T-helper 1 cell treated with Interleukin-12 subunit alpha and Interleukin-12 subunit beta and Interleukin-4 antibody, amounts not matched to agents 30 μg/mL and 1 μg/mL, for 36 hours (primary cell): Measurements from ENCODE around the gene MALRD1.

ENCODE experiments used
- H3K27ac Mint-ChIP-seq: one replicate; pipeline ENCODE4 v1.8.0; 2021; ENCODE audit warnings: mild to moderate bottlenecking, mixed read lengths
- H3K27me3 Mint-ChIP-seq: one replicate; pipeline ENCODE4 v1.8.0; 2021; ENCODE audit warnings: low read depth, mixed read lengths
- H3K36me3 Mint-ChIP-seq: one replicate; pipeline ENCODE4 v1.8.0; 2021; ENCODE audit warnings: low read depth, mixed read lengths
- H3K4me1 Mint-ChIP-seq: one replicate; pipeline ENCODE4 v1.8.0; 2021; ENCODE audit warnings: low read depth, mixed read lengths
- H3K4me3 Mint-ChIP-seq: one replicate; pipeline ENCODE4 v1.8.0; 2021; ENCODE audit warnings: mild to moderate bottlenecking, moderate library complexity, mixed read lengths
- H3K9me3 Mint-ChIP-seq: one replicate; pipeline ENCODE4 v1.8.0; 2021; ENCODE audit warnings: mixed read lengths

Gene MALRD1

DNA sequence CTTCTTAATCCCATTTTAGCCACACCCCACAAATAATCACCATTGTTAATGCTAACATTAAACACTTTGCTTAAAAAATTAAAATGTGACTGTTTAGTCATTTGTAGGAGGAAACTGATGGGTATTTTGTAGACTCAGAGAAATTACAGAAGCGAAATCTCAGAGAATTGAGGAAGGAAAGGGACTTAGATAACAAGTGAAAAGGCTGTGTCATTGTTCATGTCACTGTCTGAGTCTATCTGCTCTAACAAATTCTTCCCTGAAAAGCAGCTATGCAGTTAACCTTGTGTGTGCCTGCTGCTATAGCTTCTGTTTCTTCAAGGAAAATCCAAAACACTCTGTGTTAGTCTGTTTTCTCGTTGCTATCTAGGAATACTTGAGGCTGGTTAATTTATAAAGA, 726.7 kb downstream of the MALRD1 start:
- no peaks in the 10 kb centered on the region for H3K4me1 Mint-ChIP-seq
- H3K27ac Mint-ChIP-seq = no peak overlapping the region
- no peaks in the 10 kb centered on the region for H3K27me3 Mint-ChIP-seq
- H3K4me3 Mint-ChIP-seq = no peak overlapping the region
- H3K36me3 Mint-ChIP-seq = no peaks in the 10 kb centered on the region
- no peaks in the 10 kb centered on the region for H3K9me3 Mint-ChIP-seq

DNA sequence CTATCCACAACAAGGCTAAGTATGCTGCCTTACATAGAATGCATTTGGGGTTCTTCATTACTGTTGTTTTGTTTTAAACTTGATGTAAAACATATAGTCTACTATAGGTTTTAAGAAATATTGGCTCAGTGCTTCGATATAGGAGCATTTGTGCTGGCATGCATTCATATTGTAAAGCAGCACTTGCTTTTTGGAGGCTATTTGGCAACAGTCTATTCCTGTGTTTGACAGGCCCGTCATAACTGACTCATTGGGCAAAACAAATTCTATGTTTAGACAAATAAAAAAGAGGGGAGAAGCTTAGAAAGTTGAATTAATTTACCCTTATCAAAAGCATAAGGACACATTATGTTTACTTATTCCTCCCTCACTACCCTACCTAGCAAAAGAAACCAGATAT, 729.2 kb downstream of the MALRD1 start:
- Mint-ChIP-seq H3K27ac (no peak overlapping the region), H3K36me3 (no peaks in the 10 kb centered on the region), H3K27me3 (no peaks in the 10 kb centered on the region), H3K9me3 (no peaks in the 10 kb centered on the region), H3K4me1 (no peaks in the 10 kb centered on the region), H3K4me3 (no peak overlapping the region)

DNA sequence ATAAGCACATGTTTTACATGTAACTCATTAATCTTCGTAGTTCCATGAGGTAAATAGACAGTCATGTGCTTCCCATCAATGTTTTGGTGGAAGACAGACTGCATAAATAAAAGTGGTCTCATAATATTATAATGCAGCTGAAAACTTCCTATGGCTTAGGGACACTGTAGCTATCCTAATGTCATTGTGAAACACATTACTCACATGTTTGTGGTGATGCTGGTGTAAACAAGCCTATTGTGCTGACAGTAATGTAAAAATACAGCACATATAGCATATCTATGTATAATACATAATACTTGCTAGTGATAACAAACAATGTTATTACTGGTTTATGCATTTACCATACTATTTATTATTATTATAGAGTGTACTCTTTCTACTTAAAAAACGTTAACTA, 730.4 kb downstream of the MALRD1 start:
- no peak overlapping the region for H3K4me3 Mint-ChIP-seq
- no peak overlapping the region for H3K27ac Mint-ChIP-seq
- H3K4me1 Mint-ChIP-seq = no peaks in the 10 kb centered on the region
- no peaks in the 10 kb centered on the region for H3K36me3 Mint-ChIP-seq
- no peaks in the 10 kb centered on the region for H3K27me3 Mint-ChIP-seq
- H3K9me3 Mint-ChIP-seq = no peaks in the 10 kb centered on the region

DNA sequence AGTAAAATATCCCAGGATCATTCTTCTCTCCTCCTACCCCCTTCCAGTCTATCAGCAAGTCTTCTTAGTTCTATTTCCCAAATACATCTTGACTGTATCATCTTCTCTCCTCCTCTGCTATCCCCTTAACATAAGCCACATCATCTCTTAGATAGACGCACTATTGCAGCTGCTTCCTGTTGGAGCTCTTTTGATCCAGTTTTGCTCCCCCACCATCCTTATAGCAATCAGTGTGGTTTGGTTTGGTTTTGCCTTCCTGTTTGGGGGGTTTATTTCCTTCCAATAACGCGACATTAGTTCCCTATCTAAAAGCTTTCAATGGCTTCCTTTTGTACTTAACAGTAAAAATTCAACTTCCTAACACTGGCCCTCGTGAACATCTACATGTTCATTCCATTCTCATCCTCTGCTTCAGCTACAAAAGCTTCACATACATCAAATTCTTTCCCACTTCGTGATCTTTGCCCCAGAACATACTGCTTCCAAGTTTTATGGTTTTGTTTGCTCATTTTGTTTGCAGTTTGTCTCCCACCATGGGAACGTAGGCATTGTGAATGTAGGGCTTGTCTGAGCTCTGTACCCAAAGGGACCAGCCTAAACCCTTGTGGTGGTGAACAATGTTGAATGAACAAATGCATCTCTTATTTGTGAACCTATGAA, 734.0 kb downstream of the MALRD1 start:
- Mint-ChIP-seq H3K27ac (no peak overlapping the region), H3K4me1 (no peaks in the 10 kb centered on the region), H3K4me3 (no peak overlapping the region), H3K36me3 (no peaks in the 10 kb centered on the region), H3K9me3 (no peaks in the 10 kb centered on the region), H3K27me3 (no peaks in the 10 kb centered on the region)

DNA sequence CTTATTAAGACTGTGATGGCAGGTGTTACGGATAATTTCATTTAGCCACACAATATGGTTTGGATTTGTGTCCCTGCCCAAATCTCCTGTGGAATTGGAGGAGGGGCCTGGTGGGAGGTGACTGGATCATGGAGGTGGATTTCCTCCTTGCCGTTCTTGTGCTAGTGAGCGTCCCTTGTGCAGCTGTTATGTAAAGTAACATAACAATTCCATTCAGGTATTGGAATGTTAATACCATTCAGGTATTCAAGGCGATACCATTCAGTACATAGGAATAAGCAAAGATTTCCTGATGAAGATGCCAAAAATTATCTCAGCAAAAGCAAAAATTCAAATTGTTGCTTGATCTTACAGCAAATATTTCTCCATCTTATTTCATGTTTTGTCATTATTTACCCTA, 735.1 kb downstream of the MALRD1 start:
- no peaks in the 10 kb centered on the region for H3K36me3 Mint-ChIP-seq
- no peaks in the 10 kb centered on the region for H3K4me1 Mint-ChIP-seq
- H3K27me3 Mint-ChIP-seq = no peaks in the 10 kb centered on the region
- no peaks in the 10 kb centered on the region for H3K9me3 Mint-ChIP-seq
- H3K27ac Mint-ChIP-seq = no peak overlapping the region
- H3K4me3 Mint-ChIP-seq = no peak overlapping the region
